PC-9 (cell line): ENCODE measurements around the gene OBI1. TPM values are rescaled to one million over a fixed set of nuclear protein-coding genes. Genes with fewer than 3 reads are reported as not detected.

Experiments
- BruUV-seq: library from RNA; stranded (reverse); fragments of 400-500 nt; replicated peaks from 2 replicates; lab custom pipeline; 2021; lab: Mats Ljungman, UMichigan
- CTCF ChIA-PET: fragments of 300-600 bp; sonication (Branson Sonifier 250); formaldehyde crosslinking; loops from one replicate; lab custom pipeline; 2022; ENCODE audit warnings: antibody characterized with exemption; lab: Charles Lee
- POLR2A ChIA-PET: fragments of 300-600 bp; sonication (Branson Sonifier 250); formaldehyde crosslinking; loops from one replicate; lab custom pipeline; 2022; ENCODE audit warnings: antibody characterized with exemption; ENCODE audit not compliant: unreplicated experiment; lab: Charles Lee
- DNase-seq, 2 experiments: peaks; one replicate each; pipeline versions ENCODE4 v3.0.0 to v3.0.0-alpha.2; 2015 to 2022; ENCODE audit warnings: mixed read lengths in 1 of 2
- H2AFZ ChIP-seq: fragments of 200-600 bp; sonication (generic); 2 replicates; pipeline ENCODE4 v1.8.1; 2017; ENCODE audit warnings: antibody characterized with exemption
- H3F3A ChIP-seq: fragments of 200-600 bp; sonication (generic); 2 replicates; pipeline ENCODE4 v1.8.1; 2017; ENCODE audit warnings: antibody characterized with exemption, mild to moderate bottlenecking, low read depth; ENCODE audit not compliant: insufficient read depth
- H3K27ac ChIP-seq: fragments of 200-600 bp; sonication (generic); 2 replicates; pipeline ENCODE4 v1.6.1; 2016; ENCODE audit warnings: mixed run types
- H3K27me3 ChIP-seq: fragments of 200-600 bp; sonication (generic); 2 replicates; pipeline ENCODE4 v1.6.1; 2016; ENCODE audit warnings: low read depth, mixed run types; ENCODE audit not compliant: insufficient read depth
- H3K36me3 ChIP-seq: fragments of 200-600 bp; sonication (generic); 2 replicates; pipeline ENCODE4 v1.6.1; 2016; ENCODE audit warnings: low read depth, mixed run types
- H3K4me1 ChIP-seq: fragments of 200-600 bp; sonication (generic); replicated peaks from 2 replicates; pipeline ENCODE4 v1.6.1; 2016; ENCODE audit warnings: mixed run types; ENCODE audit not compliant: insufficient read depth
- H3K4me2 ChIP-seq: fragments of 200-600 bp; sonication (generic); 2 replicates; pipeline ENCODE4 v1.6.1; 2017; ENCODE audit warnings: mixed run types
- H3K4me3 ChIP-seq: fragments of 200-600 bp; sonication (generic); 2 replicates; pipeline ENCODE4 v1.6.1; 2016; ENCODE audit warnings: mixed run types
- H3K79me2 ChIP-seq: fragments of 200-600 bp; sonication (generic); 2 replicates; pipeline ENCODE4 v1.6.1; 2017; ENCODE audit warnings: low read depth, mixed run types
- H3K9me2 ChIP-seq: fragments of 200-600 bp; sonication (generic); 2 replicates; pipeline ENCODE4 v1.8.1; 2017; ENCODE audit warnings: mild to moderate bottlenecking; ENCODE audit not compliant: insufficient read depth
- H3K9me3 ChIP-seq: fragments of 200-600 bp; sonication (generic); 2 replicates; pipeline ENCODE4 v1.8.1; 2016; ENCODE audit warnings: low read depth; ENCODE audit not compliant: insufficient read depth
- H4K20me1 ChIP-seq: fragments of 200-600 bp; sonication (generic); 2 replicates; pipeline ENCODE4 v1.8.1; 2017; ENCODE audit not compliant: insufficient read depth
- EZH2 ChIP-seq: fragments of 200-600 bp; sonication (generic); IDR thresholded peaks from 2 replicates; pipeline ENCODE4 v1.8.0; 2017; ENCODE audit warnings: antibody characterized with exemption, low read depth
- intact Hi-C: fragments of 100-400 bp; cut with micrococcal nuclease; formaldehyde crosslinking; loops from one replicate; pipeline ENCODE4 v1.10.0; 2022; ENCODE audit not compliant: unreplicated experiment
- total RNA-seq: library from RNA; stranded (reverse); gene quantifications from 2 replicates; pipeline ENCODE4 v1.2.3, GENCODE V29; 2021
- TF ChIP-seq, protein P1 (sequence below): fragments of 200-600 bp; sonication (generic); conservative IDR thresholded peaks from 2 replicates; pipeline ENCODE4 v1.6.1; 2017; ENCODE audit warnings: mixed run types, antibody characterized with exemption, mild to moderate bottlenecking, moderate library complexity

The OBI1 gene
- total RNA-seq, 1 experiment from 2014 or later, result 11.9 TPM

DNA sequence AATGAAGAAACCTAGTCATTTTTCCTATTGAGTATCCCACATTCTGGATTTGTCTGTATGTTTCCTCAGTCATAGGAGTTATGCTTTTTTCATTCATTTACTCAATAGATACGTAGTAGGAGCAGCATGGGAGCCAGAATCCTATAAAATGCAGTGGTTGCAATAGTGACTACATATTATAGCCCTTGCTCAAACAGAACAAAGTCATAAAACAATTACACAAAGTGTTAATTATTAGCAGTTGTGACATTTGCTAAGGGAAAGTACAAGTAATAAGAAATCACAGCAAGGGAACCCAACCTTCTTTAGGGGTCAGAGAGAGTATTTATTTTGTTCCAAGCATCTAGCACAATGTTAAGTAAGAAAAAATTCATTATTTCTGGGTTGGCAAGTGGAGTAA is 27.9 kb downstream of the OBI1 start:
- H3K27ac ChIP-seq, result no peak overlapping the region
- no peak overlapping the region for H3K4me3 ChIP-seq
- no peak overlapping the region for H3K4me2 ChIP-seq
- CTCF ChIA-PET, result no interaction called here
- no TSS peak for BruUV-seq
- no peaks in the 10 kb centered on the region for H3F3A ChIP-seq
- no peaks in the 10 kb centered on the region for H3K27me3 ChIP-seq
- TF ChIP-seq, protein P1, sequence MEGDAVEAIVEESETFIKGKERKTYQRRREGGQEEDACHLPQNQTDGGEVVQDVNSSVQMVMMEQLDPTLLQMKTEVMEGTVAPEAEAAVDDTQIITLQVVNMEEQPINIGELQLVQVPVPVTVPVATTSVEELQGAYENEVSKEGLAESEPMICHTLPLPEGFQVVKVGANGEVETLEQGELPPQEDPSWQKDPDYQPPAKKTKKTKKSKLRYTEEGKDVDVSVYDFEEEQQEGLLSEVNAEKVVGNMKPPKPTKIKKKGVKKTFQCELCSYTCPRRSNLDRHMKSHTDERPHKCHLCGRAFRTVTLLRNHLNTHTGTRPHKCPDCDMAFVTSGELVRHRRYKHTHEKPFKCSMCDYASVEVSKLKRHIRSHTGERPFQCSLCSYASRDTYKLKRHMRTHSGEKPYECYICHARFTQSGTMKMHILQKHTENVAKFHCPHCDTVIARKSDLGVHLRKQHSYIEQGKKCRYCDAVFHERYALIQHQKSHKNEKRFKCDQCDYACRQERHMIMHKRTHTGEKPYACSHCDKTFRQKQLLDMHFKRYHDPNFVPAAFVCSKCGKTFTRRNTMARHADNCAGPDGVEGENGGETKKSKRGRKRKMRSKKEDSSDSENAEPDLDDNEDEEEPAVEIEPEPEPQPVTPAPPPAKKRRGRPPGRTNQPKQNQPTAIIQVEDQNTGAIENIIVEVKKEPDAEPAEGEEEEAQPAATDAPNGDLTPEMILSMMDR, result no peak
- no peak for TF ChIP-seq EZH2
- POLR2A ChIA-PET, result interaction anchor here (0.6 kb wide), 1 partner anchor 1965 kb away, joined by 3 read pairs; no protein-coding TSS in a partner anchor
- H3K36me3 ChIP-seq, result peaks cover 20% of the 10 kb centered on the region
- no peaks in the 10 kb centered on the region for H3K9me2 ChIP-seq
- intact Hi-C loops, result no loop called here
- H3K4me1 ChIP-seq, result no peaks in the 10 kb centered on the region
- no peak overlapping the region for H2AFZ ChIP-seq
- no peaks in the 10 kb centered on the region; the same call in 1 of the 2 replicates for H4K20me1 ChIP-seq
- no peaks in the 10 kb centered on the region for H3K9me3 ChIP-seq
- no peaks in the 10 kb centered on the region for H3K79me2 ChIP-seq
- no peak for DNase-seq

DNA sequence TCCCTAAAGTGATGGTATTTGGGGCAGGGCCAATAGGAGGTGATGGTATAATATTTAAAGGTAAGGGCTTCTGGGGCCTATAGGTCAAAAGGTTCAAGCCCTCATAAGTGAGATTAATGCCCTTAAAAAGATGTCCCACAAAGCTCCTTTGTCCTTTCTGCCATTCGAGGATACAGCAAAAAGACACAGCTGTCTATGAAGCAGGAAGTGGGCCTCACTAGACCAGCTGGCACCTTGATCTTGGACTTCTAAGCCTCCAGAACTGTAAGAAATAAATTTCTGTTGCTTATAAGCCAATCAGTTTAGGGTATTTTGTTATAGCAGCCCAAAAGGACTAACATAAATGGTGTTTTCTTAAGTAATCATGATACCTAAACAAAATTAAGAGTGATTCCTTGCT is 28.4 kb downstream of the OBI1 start:
- H3K27me3 ChIP-seq, result no peaks in the 10 kb centered on the region
- no peak overlapping the region for H3K4me2 ChIP-seq
- CTCF ChIA-PET, result no interaction called here
- H3K9me3 ChIP-seq, result no peaks in the 10 kb centered on the region
- H3K4me1 ChIP-seq, result no peaks in the 10 kb centered on the region
- no TSS peak for BruUV-seq
- no peak overlapping the region for H3K4me3 ChIP-seq
- H3K79me2 ChIP-seq, result no peaks in the 10 kb centered on the region
- no peaks in the 10 kb centered on the region; the same call in none of the 2 replicates for H4K20me1 ChIP-seq
- H3K36me3 ChIP-seq, result peaks cover 20% of the 10 kb centered on the region
- H3K27ac ChIP-seq, result no peak overlapping the region
- TF ChIP-seq, protein P1, result no peak
- no peak for TF ChIP-seq EZH2
- POLR2A ChIA-PET, result no interaction called here
- DNase-seq, result no peak
- intact Hi-C loops, result no loop called here
- no peak overlapping the region for H2AFZ ChIP-seq
- H3F3A ChIP-seq, result no peaks in the 10 kb centered on the region
- no peaks in the 10 kb centered on the region for H3K9me2 ChIP-seq

DNA sequence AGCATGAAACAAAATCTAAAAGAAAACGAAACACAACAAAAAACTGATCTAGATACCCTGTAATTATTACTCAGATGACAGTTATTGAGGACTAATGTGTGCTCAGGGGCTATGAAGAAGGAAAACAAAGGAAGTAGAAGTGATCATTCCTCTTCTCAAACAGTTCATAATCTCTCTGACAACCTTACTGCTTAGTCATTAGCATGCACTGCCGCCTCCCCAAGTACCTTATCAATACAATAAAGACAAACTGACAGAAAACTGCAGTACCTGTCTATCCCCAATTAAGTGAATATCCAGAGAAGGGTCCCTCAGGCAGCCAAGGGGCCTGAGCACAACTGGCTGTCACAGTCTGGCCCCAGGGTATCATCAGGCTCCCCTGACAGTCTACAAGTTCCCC is 33.6 kb downstream of the OBI1 start:
- Histone ChIP-seq H3K9me2 (no peaks in the 10 kb centered on the region), H3K4me2 (no peak overlapping the region), H3K79me2 (no peaks in the 10 kb centered on the region), H3K27me3 (no peaks in the 10 kb centered on the region), H3K4me3 (no peak overlapping the region), H3F3A (no peaks in the 10 kb centered on the region), H2AFZ (no peak overlapping the region), H4K20me1 (peaks cover 9% of the 10 kb centered on the region), H3K36me3 (peaks cover 11% of the 10 kb centered on the region; the same call in 1 of the 2 replicates), H3K9me3 (no peaks in the 10 kb centered on the region), H3K4me1 (no peaks in the 10 kb centered on the region), H3K27ac (no peak overlapping the region)
- no peak for DNase-seq
- TF ChIP-seq, protein P1, result no peak
- no peak for TF ChIP-seq EZH2
- ChIA-PET CTCF (no interaction called here), POLR2A (no interaction called here)
- intact Hi-C loops, result no loop called here
- no TSS peak for BruUV-seq
